GM19438 (cell line): ENCODE data around the gene ARHGEF1.
"Not testable (repeated sequence)": the region's sequence is repeated elsewhere in the genome, so short reads cannot be mapped to it uniquely, and the experiment has no call there.

Experiments
- ATAC-seq: cut with Tn5 transposase; IDR thresholded peaks from one replicate; pipeline ENCODE4 v1.9.1; 2021; ENCODE audit warnings: low read depth; ENCODE audit not compliant: unreplicated experiment

The ARHGEF1 gene

DNA sequence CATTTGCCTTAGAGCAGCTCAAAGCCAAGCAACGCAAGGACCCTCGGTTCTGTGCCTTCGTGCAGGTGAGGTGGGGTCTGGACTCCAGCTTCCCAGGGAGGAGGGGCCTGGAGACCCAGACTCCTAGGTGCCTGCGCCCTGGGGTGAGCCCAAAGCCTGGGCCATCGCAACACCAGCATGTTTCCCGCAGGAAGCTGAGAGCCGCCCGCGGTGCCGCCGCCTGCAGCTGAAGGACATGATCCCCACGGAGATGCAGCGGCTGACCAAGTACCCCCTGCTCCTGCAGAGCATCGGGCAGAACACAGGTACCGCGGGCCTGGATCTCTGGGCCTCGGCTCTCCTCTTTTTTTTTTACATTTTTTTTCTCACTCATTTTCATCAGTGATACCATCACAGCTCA lies 19.6 kb downstream of the ARHGEF1 start:
- no peak for ATAC-seq

DNA sequence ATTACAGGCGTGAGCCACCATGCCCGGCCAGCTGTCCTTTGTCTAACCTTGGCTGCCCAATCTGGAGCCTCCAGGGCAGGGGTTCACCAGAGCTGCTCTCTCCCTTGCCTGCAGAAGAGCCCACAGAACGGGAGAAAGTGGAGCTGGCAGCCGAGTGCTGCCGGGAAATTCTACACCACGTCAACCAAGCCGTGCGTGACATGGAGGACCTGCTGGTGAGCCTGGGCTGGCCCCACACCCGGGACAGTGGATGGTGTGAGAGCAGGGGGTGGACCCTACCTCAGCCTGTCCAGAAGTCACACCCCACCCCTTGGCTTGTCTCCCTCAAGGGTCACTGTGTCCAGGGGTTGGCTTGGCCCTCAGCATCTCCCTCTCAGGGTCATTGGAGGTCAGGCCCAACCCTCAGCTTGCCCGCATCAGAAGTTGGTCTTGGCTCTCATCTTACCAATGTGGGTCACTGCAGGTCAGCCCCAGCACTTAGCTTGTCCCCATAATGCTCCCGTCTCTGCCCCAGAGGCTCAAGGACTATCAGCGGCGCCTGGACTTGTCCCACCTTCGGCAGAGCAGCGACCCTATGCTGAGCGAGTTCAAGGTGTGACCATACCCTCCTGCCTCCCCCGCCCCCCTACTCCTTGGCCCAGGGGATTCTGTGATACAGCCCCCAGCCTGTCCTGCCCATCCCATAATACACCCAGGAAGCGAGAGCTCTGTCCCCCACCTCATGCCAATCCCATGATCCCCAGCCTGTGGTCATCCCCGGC lies 20.4 kb downstream of the ARHGEF1 start:
- no peak for ATAC-seq

DNA sequence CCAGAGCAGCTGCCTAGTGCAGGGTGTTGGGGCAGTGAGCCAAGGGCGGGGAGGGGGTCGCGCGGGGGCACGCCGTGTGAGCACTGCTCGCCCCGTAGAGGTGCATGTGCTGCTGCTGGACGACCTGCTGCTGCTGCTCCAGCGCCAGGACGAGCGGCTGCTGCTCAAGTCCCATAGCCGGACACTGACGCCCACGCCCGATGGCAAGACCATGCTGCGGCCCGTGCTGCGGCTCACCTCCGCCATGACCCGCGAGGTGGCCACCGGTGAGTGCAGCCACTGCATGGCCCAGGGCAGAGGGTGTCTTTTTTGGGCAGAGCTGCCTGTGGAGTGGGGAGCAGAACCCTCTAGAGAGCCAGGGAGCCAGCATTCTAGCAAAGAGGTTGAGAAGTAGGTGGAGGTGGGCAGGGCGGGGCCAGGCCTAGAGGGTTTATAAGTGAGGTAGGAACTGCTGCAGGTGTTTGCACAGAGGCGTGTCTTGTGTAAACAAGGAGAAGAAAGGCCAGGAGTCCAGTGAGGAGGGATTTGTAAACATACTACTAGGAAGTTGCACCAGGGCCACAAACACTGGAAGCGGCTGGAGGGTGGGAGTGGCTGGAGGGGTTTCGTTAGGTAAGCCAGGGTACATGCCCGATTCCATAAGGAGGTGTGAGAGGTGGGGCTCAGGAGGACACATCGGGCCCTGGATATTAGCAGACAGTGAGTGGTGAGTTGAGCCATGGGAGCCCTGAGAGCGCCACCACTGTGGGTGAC lies 21.3 kb downstream of the ARHGEF1 start:
- no peak for ATAC-seq

DNA sequence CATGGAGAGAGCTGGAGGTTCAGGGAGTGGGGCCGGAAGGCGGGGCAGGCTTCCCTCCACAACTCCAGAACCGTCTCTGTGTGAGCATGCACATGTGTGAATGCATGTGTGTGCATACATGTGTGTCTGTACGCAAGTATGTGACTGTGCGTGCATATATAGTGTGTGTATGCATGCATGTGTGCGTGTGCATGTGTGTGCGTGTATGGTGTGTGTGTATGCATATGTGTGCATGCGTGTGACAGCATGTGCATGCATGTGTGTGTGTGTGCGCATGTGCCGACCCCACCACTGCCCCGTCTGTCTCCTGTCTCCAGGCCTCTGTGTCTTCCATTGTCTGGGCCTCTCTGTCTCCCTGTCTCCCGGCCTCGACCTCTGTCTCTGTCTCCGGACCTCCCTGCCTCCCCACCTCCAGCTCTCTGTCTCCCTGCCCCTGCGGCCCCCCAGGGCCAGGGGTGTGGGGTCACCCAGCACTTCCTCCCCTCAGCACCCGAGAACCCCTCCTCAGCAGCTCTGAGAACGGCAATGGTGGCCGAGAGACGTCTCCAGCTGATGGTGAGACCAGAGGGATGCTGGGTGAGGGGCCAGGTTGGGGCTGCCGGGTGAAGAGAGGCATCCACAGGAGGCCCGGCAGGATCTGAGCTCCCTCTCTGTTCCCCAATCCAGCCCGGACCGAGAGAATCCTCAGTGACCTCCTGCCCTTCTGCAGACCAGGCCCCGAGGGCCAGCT lies 22.5 kb downstream of the ARHGEF1 start:
- ATAC-seq: no peak

DNA sequence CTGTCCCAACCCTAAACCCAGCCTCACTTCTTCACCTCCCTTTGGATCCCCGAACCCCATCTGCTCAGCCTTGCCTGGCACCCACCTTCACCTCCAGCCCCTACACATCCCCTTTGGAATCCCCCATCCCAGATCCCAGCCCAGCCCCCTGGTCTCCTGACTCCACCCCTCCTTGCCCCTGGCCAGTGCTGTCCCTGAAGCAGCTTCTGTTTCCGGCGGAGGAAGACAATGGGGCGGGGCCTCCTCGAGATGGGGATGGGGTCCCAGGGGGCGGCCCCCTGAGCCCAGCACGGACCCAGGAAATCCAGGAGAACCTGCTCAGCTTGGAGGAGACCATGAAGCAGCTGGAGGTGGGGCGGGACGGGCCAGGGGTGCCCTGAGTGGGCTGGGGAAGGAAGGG lies 23.3 kb downstream of the ARHGEF1 start:
- ATAC-seq: no peak

DNA sequence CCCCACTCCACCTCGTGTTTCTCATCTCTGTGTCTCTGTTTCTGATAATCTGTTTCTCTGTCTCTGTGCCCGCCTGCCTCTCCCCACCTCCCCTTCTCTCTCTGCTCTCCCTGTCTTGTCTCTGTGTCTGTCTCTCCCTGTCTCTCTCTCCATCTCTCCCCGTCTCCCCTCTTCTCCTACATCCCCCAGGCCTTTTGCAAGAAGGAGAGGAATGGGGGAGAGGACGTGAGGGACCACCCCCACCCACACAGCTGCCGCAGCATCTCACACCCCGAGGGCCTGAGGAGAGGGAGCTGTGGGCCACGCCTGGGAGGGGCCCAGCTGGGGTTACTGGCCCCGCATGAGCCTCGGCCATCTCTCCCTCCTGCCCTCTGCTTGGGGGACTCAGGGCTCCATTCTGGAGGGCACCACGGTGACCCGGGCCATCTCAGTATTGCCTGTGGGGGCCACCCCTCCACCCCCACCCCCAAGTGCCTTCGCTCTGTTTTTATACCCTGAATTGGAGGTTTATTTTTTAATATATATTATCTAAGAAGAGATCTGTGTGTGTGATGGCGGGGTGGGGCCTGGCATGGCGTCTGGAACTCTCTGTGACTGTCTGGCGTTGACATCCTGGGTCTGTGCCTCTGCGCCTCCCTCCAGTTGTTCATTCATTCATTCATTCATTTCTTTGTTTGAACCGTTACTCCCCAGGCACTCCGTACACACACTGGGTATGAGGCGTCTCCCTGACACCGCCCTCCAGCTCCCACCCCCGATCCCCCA lies 24.1 kb downstream of the ARHGEF1 start:
- ATAC-seq: no peak

DNA sequence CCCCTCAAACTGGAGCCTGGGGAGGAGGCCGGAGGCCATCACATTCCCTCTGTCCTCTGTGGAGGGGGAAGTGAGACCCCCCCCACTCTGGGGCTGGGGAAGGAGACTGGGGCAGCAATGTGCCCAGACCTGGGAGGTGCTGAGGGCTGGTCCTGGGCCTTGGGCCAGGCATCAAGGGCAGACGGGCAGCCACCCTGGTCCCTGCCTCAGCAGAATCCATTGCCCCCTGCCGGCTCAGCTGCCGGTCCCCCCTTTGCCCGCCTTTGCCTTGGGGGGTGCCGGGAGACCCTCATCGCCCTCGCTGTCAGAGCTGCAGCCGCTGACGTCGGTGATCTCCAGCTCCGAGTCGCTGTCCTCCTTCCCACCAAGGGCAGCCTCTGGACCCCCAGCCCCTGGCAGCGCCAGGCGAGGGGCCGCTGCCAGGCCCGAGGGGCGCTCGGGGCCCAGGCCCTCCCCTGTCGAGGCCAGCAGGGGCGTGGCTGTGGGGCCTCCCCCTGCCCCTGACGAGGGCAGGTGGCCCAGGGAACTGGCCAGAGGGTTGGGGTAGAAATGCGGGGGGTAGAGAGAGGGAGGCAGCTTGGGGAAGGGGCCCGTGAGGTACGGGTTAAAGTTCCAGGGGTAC lies 25.1 kb downstream of the ARHGEF1 start:
- no peak for ATAC-seq

DNA sequence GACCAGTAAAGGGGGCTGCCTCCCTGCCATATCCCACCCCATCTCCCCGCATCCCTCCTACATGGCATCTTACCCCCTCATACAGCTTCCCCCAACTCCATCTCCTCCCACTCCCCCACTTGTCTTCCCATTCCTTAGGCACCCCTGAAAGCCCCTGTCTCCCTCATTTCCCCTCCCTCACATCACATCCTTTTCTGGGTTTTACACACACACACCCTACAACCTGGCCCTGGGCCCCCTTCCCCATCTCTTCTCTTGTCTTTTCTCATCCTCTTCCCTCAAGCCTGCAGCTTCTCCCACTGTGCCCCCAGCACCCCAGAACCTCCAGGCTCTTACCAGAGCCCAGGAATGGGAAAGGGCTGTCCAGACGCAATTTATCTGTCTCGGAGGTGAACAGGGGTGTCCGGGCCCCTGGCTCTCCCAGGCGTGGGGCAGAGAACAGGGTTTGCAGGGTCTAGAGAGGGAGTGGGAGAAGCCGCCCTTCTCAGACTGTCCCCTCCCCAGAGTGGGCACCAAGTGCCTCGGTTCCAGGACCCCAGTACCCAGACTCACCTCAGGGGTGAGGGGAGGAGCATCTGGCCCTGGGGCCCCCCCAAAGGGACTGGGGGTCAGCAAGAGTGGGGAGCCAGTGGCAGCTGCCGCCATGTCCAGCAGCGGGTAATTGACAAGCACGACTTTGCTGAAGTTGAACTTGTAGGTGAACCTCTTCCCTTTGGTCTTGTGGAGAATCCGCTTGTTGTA lies 25.9 kb downstream of the ARHGEF1 start:
- no peak for ATAC-seq

DNA sequence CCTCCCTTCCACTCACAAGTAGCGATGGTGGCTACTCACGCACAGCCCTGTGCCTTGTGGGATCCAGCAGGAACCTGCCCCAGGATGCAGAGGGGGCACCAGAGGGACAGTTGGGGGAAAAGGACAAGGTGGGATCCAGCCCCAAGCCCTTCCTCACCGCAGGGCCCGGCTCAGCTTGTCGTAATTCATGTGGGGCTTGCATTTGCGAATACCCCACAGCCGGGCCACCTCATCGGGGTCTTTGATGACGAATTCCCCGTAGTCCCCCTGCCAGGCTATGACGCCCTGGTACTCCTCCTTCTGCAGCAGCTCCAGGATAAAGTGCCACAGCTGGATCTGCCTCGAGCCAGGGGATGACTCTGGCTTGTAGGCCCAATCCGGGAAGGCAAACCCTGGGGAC lies 26.7 kb downstream of the ARHGEF1 start:
- ATAC-seq: no peak

DNA sequence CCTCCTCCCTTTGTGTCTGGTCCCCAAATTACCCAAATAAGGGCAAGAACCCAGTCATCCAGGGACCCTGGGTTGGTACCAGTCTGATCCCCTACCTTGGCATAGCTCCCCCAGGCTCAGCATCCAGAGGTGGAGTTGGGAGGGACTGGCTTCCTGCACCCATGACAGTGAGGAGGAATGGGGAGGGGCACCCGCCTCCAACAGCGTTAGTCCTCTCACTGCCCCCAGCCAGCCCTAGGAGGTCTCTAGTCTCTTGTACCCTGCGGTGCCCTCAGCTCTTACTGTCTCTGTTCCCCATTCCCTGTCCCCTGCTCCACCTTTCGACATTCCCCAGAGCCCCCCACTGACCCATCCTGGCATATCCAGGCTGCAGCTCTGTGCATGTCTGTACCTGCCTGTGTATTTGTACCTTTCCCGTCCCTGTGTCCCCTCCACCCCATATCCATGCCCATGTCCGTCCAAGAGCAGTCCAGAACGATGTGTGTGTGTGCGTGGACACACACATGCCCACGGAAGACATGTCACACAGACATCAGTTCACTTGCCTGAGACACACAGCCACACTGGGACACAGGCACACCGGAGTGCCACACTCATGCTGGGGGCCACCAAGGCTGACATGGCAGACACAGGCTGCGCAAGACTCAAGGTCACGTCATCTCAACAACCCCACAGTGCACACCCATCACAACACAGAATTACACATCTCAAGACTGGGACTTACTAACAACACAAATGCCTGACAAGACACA lies 27.4 kb downstream of the ARHGEF1 start:
- ATAC-seq: no peak

DNA sequence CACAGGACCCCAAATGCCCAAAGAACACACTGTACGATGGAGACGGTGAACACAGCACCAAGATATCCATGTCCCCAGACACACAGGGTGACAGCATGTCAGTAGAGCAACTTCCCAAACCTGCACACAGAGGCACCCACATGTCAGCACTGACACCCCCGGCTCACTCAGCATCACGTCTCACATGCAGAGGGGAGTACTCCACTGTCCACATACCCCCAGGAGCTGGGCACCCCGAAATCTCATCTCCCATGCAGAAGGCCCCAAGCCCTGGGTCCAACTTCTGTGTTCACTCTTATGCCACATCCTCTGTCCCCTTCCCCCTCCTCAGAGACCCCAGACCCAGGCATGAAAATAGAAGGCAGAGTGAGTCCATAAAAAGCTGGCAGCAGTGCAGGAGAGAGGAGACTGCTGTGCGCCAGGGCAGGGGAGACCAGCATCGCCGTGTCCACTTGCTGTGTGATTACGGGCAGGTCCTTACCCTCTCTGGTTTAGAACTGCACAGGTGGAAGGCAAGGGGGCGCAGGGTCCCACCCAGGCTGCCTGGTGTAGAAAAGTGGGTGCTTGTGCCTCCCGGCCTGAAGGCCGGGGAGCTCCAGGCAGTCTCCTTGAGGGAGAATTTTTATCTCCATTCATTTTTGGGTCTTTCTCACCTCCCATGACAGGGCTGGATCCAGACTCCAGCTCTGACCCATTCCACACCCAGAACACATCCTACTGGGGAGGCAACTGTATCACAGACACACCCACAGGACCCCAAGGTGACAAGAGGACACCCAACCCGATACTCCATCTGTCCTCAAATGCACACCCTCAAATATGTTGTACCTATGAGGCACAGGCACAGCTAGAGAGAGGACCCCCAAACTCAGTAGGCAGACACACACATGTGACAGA lies 28.3 kb downstream of the ARHGEF1 start:
- ATAC-seq: no peak

DNA sequence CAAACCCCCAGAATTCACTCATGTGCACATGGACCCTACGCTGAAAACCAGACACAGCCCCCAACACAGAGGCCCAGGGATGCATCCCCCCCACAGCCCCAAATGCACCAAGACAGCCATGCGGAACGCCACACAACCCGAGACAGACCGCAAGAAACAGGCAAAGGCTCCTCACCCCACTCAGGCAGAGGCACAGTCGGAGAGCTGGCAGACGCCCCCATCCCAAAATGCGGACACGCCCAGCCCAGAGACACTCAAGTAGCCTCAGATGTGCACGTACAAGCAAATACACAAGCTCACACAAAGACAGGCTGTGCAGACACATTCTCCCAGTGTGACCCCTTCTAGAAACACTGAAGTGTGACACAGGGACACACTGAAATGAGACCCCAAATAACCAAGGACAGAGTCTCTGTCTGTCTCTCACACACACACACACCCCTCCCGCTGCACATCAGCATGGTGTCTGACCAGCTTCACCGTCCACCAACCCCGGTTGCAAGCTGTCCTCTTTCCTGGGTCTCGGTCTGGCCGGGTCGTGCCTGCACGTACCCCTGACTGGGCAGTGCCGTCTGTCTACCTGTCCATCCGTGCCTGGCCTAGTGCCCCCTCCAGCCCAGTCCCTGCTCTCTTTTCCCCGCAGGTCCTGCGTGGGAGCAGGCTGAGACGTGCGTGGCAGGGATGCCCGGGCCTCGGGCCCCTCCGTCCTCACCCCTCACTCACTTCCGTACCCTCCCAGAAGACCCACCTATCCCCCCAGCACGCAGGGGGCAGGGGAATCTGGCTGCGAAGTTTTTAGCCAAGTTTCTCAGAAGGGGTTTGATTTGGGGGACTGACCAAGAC lies 29.1 kb downstream of the ARHGEF1 start:
- no peak for ATAC-seq

DNA sequence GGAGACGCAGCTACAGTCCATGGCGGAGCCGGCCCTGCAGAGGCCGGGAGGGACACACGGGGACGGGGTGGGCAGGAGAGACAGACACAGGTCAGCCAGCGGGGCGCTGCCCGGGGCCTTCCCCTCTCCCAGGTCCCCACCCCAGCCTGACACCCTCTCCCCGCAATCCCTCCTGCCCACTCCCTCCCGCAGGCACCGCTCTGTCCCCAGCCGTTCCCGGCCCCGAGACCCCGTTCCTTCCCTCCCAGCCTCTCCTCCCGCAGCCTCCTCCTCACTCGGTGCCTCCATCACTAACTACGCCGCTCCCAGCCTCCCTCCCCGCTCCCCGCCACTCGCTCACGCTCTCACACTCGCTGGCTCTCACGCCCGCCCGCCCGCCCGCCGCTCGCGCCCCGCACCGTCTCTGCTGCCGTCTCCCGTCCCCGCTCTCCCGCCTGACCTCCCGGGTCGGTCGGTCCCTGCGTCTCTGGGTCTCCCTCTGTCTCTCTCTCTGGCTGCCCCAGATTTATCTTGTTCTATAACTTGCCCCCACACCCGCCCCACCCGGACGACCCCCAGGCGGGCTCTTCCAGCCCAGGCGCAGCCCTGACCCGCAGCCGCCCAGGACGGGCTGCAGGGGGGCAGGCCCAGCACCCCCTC lies 30.0 kb downstream of the ARHGEF1 start:
- ATAC-seq: no peak

DNA sequence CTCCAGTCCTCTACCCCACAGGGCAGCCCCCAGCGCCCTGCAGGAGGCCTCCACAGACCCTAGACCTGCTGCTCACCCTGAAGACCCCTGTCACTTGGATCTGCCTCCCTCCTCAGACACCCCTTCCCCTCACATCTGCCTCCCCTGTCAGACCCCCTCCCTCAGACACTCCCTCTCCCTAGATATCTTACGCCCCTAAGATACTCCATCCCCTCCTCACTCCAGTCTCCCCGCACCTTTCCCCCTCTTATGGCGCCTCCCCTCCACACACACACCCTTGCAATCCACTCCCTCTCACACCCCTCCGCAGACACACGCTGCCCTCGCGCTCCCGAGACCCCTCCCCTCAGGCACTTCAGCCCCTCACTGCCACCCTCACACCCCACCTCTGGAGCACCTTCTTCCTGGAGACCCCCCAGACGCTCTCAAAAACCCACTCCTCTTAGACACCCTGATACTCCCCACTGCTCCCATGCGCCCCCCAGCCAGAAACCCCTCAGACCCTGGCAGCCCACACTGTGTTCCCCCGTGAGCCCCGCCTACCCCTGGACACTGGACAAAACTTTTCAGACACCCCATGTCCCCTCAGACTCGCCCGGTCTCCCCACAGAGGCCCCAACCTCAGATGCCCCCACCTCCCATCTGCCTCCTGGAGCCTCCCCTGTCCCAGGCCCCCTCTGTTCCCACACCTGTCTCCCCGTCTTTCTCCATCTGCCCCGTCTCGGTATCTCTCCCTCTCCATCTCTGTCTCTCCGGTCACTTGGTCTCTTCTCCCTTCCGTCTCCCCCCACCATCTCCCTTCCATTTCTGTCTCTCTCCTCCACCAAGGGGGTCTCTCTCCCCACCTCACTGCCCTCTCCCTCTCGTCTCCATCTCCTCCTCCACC lies 30.8 kb downstream of the ARHGEF1 start:
- no peak for ATAC-seq

DNA sequence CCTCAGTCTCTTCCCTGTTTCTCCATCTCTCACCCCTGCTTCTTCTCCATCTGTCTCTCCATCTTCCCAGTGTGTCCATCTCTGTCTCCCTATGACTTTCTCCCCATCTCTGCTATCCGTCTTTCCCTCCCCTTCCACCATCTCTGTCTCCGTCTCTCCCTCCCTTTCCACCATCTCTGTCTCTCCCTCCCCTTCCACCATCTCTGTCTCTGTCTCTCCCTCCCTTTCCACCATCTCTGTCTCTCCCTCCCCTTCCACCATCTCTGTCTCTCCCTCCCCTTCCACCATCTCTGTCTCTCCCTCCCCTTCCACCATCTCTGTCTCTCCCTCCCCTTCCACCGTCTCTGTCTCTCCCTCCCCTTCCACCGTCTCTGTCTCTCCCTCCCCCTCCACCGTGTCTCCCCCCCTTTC lies 31.4 kb downstream of the ARHGEF1 start:
- not testable (repeated sequence) for ATAC-seq
